Measurements from ENCODE around the gene CPTP.

DNA sequence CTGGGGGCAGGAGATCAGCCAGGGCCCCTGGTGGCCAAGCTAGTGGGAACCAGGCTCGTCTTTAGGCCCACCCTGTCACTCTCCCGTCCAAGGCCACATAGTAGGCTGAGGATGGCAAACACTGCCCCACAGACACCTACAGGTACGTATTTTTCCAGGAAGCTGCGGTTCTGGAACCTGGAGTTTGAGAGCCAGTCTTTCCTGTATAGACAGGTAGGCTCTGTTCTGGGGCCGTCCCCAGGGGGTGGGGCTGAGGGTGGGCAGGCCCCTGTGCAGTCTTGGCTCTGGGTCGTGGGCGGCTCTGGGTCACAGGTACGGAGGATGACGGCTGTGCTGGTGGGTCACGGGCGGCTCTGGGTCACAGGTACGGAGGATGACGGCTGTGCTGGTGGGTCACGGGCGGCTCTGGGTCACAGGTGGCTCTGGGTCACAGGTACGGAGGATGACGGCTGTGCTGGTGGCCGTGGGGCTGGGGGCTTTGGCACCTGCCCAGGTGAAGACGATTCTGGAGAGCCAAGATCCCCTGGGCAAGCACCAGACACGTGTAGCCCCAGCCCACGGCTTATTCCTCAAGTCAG, 14.0 kb upstream of the CPTP start:
- no peak for TF ChIP-seq EZH2phosphoT487 (IDR thresholded peaks at IDR 0.05; ENCODE audit: borderline replicate concordance, low read length)
- TF ChIP-seq, protein P1, sequence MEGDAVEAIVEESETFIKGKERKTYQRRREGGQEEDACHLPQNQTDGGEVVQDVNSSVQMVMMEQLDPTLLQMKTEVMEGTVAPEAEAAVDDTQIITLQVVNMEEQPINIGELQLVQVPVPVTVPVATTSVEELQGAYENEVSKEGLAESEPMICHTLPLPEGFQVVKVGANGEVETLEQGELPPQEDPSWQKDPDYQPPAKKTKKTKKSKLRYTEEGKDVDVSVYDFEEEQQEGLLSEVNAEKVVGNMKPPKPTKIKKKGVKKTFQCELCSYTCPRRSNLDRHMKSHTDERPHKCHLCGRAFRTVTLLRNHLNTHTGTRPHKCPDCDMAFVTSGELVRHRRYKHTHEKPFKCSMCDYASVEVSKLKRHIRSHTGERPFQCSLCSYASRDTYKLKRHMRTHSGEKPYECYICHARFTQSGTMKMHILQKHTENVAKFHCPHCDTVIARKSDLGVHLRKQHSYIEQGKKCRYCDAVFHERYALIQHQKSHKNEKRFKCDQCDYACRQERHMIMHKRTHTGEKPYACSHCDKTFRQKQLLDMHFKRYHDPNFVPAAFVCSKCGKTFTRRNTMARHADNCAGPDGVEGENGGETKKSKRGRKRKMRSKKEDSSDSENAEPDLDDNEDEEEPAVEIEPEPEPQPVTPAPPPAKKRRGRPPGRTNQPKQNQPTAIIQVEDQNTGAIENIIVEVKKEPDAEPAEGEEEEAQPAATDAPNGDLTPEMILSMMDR (conservative IDR thresholded peaks at IDR 0.05; ENCODE audit: low read depth, low read length) = no peak

All from PC-3 (cell line).